KMS-11 (cell line): ENCODE data around the gene BABAM2.

Source experiments
- H2AFZ ChIP-seq: fragments of 200-600 bp; sonication (generic); 2 replicates; pipeline ENCODE4 v1.6.1; 2016; ENCODE audit warnings: antibody characterized with exemption, mixed run types, low read depth
- H3K27ac ChIP-seq: fragments of 200-600 bp; sonication (generic); 2 replicates; pipeline ENCODE4 v1.6.1; 2016; ENCODE audit warnings: mild to moderate bottlenecking, mixed run types
- H3K27me3 ChIP-seq: fragments of 200-600 bp; sonication (generic); 2 replicates; pipeline ENCODE4 v1.6.1; 2017; ENCODE audit warnings: mild to moderate bottlenecking, low read depth, mixed run types, moderate library complexity; ENCODE audit not compliant: insufficient read depth
- H3K36me3 ChIP-seq: fragments of 200-600 bp; sonication (generic); 2 replicates; pipeline ENCODE4 v1.6.1; 2017; ENCODE audit warnings: mild to moderate bottlenecking, mixed run types; ENCODE audit not compliant: insufficient read depth
- H3K4me1 ChIP-seq: fragments of 200-600 bp; sonication (generic); 2 replicates; pipeline ENCODE4 v1.6.1; 2016; ENCODE audit warnings: mild to moderate bottlenecking, low read depth, mixed run types; ENCODE audit not compliant: poor library complexity, severe bottlenecking
- H3K4me2 ChIP-seq: fragments of 200-600 bp; sonication (generic); 2 replicates; pipeline ENCODE4 v1.7.0; 2016; ENCODE audit warnings: mild to moderate bottlenecking, mixed run types
- H3K4me3 ChIP-seq: fragments of 200-600 bp; sonication (generic); IDR thresholded peaks from 2 replicates; pipeline ENCODE4 v1.6.1; 2017; ENCODE audit warnings: low read depth, low read length, mixed read lengths; ENCODE audit not compliant: insufficient read depth
- H3K79me2 ChIP-seq: fragments of 200-600 bp; sonication (generic); 2 replicates; pipeline ENCODE4 v1.6.1; 2016; ENCODE audit warnings: low read depth, mixed run types; ENCODE audit not compliant: insufficient read depth
- H3K9ac ChIP-seq: fragments of 200-600 bp; sonication (generic); 2 replicates; pipeline ENCODE4 v1.6.1; 2016; ENCODE audit warnings: mild to moderate bottlenecking, mixed run types
- H4K20me1 ChIP-seq: fragments of 200-600 bp; sonication (generic); 2 replicates; pipeline ENCODE4 v1.6.1; 2016; ENCODE audit warnings: mild to moderate bottlenecking, mixed run types; ENCODE audit not compliant: insufficient read depth
- TF ChIP-seq, protein P1 (sequence below): fragments of 200-600 bp; sonication (generic); conservative IDR thresholded peaks from 2 replicates; pipeline ENCODE4 v1.6.1; 2017; ENCODE audit warnings: low read depth, mild to moderate bottlenecking, antibody characterized with exemption, low read length, moderate library complexity, mixed read lengths

The BABAM2 gene

GRCh38 chr2:28281739-28282138 is 391.2 kb downstream of the BABAM2 start:
- H3K27me3 ChIP-seq: no peaks in the 10 kb centered on the region
- no peak overlapping the region for H3K27ac ChIP-seq
- no peak overlapping the region for H3K9ac ChIP-seq
- H4K20me1 ChIP-seq: no peaks in the 10 kb centered on the region
- no peak overlapping the region for H3K4me3 ChIP-seq
- H3K4me2 ChIP-seq: no peak overlapping the region
- H3K79me2 ChIP-seq: no peaks in the 10 kb centered on the region
- no peak overlapping the region for H2AFZ ChIP-seq
- no peaks in the 10 kb centered on the region for H3K36me3 ChIP-seq
- H3K4me1 ChIP-seq: no peaks in the 10 kb centered on the region
- TF ChIP-seq, protein P1, sequence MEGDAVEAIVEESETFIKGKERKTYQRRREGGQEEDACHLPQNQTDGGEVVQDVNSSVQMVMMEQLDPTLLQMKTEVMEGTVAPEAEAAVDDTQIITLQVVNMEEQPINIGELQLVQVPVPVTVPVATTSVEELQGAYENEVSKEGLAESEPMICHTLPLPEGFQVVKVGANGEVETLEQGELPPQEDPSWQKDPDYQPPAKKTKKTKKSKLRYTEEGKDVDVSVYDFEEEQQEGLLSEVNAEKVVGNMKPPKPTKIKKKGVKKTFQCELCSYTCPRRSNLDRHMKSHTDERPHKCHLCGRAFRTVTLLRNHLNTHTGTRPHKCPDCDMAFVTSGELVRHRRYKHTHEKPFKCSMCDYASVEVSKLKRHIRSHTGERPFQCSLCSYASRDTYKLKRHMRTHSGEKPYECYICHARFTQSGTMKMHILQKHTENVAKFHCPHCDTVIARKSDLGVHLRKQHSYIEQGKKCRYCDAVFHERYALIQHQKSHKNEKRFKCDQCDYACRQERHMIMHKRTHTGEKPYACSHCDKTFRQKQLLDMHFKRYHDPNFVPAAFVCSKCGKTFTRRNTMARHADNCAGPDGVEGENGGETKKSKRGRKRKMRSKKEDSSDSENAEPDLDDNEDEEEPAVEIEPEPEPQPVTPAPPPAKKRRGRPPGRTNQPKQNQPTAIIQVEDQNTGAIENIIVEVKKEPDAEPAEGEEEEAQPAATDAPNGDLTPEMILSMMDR: no peak

DNA sequence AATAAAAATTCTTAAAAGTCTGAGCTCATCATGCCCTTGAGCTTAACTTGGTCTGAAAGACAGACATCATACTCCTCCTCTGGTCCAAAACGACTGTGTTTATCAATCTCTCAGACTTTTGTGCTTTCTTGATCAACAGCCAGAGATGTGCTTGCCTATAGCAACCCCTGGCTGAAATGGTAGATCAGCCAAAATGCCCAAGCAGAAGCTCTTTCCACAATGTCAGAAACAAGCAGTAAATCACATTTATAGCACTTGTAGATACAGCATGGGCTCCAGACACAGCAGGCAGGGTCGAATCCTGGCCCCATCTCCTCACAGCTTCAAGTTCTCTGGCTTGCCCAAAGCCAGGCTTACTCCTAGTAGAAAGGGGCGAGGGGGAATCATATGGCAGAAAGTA is 391.7 kb downstream of the BABAM2 start:
- no peak overlapping the region for H2AFZ ChIP-seq

GRCh38 chr2:28282861-28283646 is 392.5 kb downstream of the BABAM2 start:
- Histone ChIP-seq H3K9ac (no peak overlapping the region), H3K27me3 (no peaks in the 10 kb centered on the region), H4K20me1 (no peaks in the 10 kb centered on the region), H3K79me2 (no peaks in the 10 kb centered on the region), H3K36me3 (no peaks in the 10 kb centered on the region), H3K4me1 (no peaks in the 10 kb centered on the region), H2AFZ (no peak overlapping the region), H3K27ac (no peak overlapping the region), H3K4me3 (no peak overlapping the region), H3K4me2 (no peak overlapping the region)
- TF ChIP-seq, protein P1: no peak

More for the DNA sequence above, 391.7 kb downstream of the BABAM2 start:
- Histone ChIP-seq H3K4me3 (no peak overlapping the region), H3K27ac (no peak overlapping the region), H3K36me3 (no peaks in the 10 kb centered on the region), H3K9ac (no peak overlapping the region), H3K4me1 (no peaks in the 10 kb centered on the region), H3K27me3 (no peaks in the 10 kb centered on the region), H3K4me2 (no peak overlapping the region), H4K20me1 (no peaks in the 10 kb centered on the region), H3K79me2 (no peaks in the 10 kb centered on the region)
- TF ChIP-seq, protein P1: no peak

- Histone ChIP-seq H3K9ac (no peak overlapping the region), H2AFZ (no peak overlapping the region), H3K27ac (no peak overlapping the region), H3K27me3 (no peaks in the 10 kb centered on the region), H3K36me3 (no peaks in the 10 kb centered on the region), H3K79me2 (no peaks in the 10 kb centered on the region), H3K4me1 (no peaks in the 10 kb centered on the region), H3K4me3 (no peak overlapping the region), H3K4me2 (no peak overlapping the region), H4K20me1 (no peaks in the 10 kb centered on the region)
- TF ChIP-seq, protein P1: no peak
Measured at GRCh38 chr2:28283861-28284260, 393.3 kb downstream of the BABAM2 start.
